A673 (cell line): Measurements from ENCODE around the gene ABHD6. TPM values are rescaled to one million over a fixed set of nuclear protein-coding genes. Genes with fewer than 3 reads are reported as not detected.
A peak's percentile ranks its signal among the peaks of the same experiment; 100 is the strongest.
"Not testable (repeated sequence)": the region's sequence is repeated elsewhere in the genome, so short reads cannot be mapped to it uniquely, and the experiment has no call there.

Experiments
- BruUV-seq: library from RNA; stranded (reverse); fragments of 400-500 nt; replicated peaks from 2 replicates; lab custom pipeline; 2021; lab: Mats Ljungman, UMichigan
- CTCF ChIA-PET: fragments of 300-600 bp; sonication (Branson Sonifier 250); formaldehyde crosslinking; loops from one replicate; lab custom pipeline; 2022; ENCODE audit warnings: antibody characterized with exemption; lab: Charles Lee
- POLR2A ChIA-PET: fragments of 300-600 bp; sonication (Branson Sonifier 250); formaldehyde crosslinking; loops from one replicate; lab custom pipeline; 2022; ENCODE audit warnings: antibody characterized with exemption; ENCODE audit not compliant: low non-redundant PET; lab: Charles Lee
- DNase-seq: peaks from one replicate; pipeline ENCODE4 v3.0.0-alpha.2; 2015; ENCODE audit warnings: low spot score
- H3K27ac ChIP-seq: fragments of 200-600 bp; sonication (generic); 2 replicates; pipeline ENCODE4 v1.5.1; 2016; ENCODE audit warnings: mixed run types, low read depth, mild to moderate bottlenecking, mixed read lengths, antibody characterized with exemption, low read length; ENCODE audit not compliant: poor library complexity, severe bottlenecking
- H3K27me3 ChIP-seq: fragments of 200-600 bp; sonication (generic); replicated peaks from 2 replicates; pipeline ENCODE4 v1.6.1; 2017; ENCODE audit warnings: mixed run types, low read depth, mild to moderate bottlenecking, mixed read lengths, antibody characterized with exemption, low read length; ENCODE audit not compliant: insufficient read depth, poor library complexity
- H3K36me3 ChIP-seq: fragments of 200-600 bp; sonication (generic); 2 replicates; pipeline ENCODE4 v1.6.1; 2016; ENCODE audit warnings: mixed run types, mild to moderate bottlenecking, mixed read lengths, antibody characterized with exemption, low read length; ENCODE audit not compliant: insufficient read depth, poor library complexity, severe bottlenecking
- H3K4me1 ChIP-seq: fragments of 200-600 bp; sonication (generic); 2 replicates; pipeline ENCODE4 v1.6.1; 2017; ENCODE audit warnings: mixed run types, mild to moderate bottlenecking, mixed read lengths, antibody characterized with exemption, low read length; ENCODE audit not compliant: insufficient read depth, poor library complexity, severe bottlenecking
- H3K4me3 ChIP-seq: fragments of 200-600 bp; sonication (generic); 2 replicates; pipeline ENCODE4 v1.5.1; 2016; ENCODE audit warnings: low read depth, mixed run types, mild to moderate bottlenecking, mixed read lengths, low read length; ENCODE audit not compliant: poor library complexity, severe bottlenecking
- H3K9me3 ChIP-seq: fragments of 200-600 bp; sonication (generic); 2 replicates; pipeline ENCODE4 v1.6.1; 2016; ENCODE audit warnings: mixed run types, low read depth, mild to moderate bottlenecking, mixed read lengths, antibody characterized with exemption, low read length; ENCODE audit not compliant: poor library complexity, severe bottlenecking
- EZH2 ChIP-seq: fragments of 200-600 bp; sonication (generic); IDR thresholded peaks from 2 replicates; pipeline ENCODE4 v1.6.1; 2017; ENCODE audit warnings: borderline replicate concordance, low read depth, mild to moderate bottlenecking, mixed read lengths, antibody characterized with exemption, low read length; ENCODE audit not compliant: poor library complexity, severe bottlenecking
- intact Hi-C: fragments of 100-400 bp; cut with micrococcal nuclease; formaldehyde crosslinking; loops from one replicate; pipeline ENCODE4 v1.10.0; 2022; ENCODE audit not compliant: unreplicated experiment
- total RNA-seq: library from RNA; stranded (reverse); gene quantifications from 2 replicates; pipeline ENCODE4 v1.2.3, GENCODE V29; 2021
- TF ChIP-seq, protein P1 (sequence below): fragments of 300-800, 200-600 bp; sonication (generic); conservative IDR thresholded peaks from 2 replicates; pipeline ENCODE4 v1.5.1; 2017; ENCODE audit warnings: low read depth, mild to moderate bottlenecking, antibody characterized with exemption, low read length, moderate library complexity, mixed read lengths

The ABHD6 gene
- total RNA-seq, 1 experiment from 2014 or later, result 155 TPM

DNA sequence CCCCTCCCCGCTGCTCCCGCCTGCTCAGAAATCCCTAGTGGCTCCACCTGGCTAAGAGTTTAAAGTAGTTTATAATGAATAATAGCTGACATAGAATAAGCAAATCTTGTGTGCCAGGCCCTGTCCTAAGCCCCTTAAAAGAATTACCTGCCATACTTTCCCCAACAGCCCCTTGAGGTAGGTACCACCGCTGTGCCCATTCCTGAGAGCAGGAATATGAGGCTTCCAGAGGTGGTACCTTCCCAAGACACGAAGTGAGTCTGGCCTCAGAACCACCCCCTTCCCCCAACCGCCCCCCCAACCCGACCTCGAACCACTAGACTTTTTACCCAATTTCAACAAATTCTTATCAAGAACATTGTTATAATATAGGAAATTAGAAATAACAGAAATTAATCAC is 1.2 kb downstream of the ABHD6 start:
- POLR2A ChIA-PET, result interaction anchor here (0.5 kb wide), 1 partner anchor 534 kb away, joined by 8 read pairs; no protein-coding TSS in a partner anchor

DNA sequence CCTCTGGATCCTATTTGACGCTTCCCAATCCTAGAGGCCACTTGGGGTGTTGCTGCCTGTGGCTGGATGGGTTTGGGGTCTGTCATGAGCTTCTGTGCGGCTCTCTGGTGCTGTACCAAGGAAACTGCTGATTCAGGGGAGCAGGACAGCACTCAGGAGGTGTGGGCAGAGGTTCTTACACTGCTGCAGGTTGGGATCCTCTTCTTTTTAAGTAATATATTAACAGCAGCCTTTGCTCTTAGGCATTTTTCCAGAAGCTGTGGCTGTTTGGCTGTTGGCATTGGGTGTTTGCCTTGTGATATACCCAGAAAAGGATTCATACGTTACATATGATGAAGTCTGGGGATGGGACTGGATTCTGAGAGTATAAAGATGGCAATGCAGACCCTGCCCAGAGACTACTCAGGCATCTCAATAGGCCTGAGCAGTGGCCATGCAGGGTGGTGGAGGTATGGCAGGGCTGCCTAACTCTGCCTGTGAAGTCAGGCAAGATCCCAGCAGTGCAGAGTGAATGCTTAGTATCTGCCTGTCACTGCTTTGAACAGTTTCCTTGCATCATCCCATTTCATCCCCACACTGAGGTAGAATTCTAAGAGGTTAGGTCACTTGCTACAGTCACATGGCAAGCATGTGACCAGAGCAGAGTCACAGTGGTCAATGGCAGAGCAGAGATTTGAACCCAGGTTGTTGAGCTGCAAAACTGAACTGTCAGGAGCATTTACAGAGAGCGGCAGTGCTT is 3.9 kb downstream of the ABHD6 start:
- no peak for DNase-seq
- POLR2A ChIA-PET, result no interaction called here
- no TSS peak for BruUV-seq
- no peaks in the 10 kb centered on the region for H3K9me3 ChIP-seq
- no peaks in the 10 kb centered on the region for H3K27me3 ChIP-seq
- peak overlapping the region; percentile 92 for H3K4me3 ChIP-seq
- no peak for TF ChIP-seq EZH2
- TF ChIP-seq, protein P1, sequence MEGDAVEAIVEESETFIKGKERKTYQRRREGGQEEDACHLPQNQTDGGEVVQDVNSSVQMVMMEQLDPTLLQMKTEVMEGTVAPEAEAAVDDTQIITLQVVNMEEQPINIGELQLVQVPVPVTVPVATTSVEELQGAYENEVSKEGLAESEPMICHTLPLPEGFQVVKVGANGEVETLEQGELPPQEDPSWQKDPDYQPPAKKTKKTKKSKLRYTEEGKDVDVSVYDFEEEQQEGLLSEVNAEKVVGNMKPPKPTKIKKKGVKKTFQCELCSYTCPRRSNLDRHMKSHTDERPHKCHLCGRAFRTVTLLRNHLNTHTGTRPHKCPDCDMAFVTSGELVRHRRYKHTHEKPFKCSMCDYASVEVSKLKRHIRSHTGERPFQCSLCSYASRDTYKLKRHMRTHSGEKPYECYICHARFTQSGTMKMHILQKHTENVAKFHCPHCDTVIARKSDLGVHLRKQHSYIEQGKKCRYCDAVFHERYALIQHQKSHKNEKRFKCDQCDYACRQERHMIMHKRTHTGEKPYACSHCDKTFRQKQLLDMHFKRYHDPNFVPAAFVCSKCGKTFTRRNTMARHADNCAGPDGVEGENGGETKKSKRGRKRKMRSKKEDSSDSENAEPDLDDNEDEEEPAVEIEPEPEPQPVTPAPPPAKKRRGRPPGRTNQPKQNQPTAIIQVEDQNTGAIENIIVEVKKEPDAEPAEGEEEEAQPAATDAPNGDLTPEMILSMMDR, result 0 out of 2 replicates have a peak, but pooled peaks have one; percentile 13
- H3K4me1 ChIP-seq, result peaks cover 23% of the 10 kb centered on the region
- peaks cover 42% of the 10 kb centered on the region for H3K36me3 ChIP-seq
- CTCF ChIA-PET, result interaction anchor here (0.6 kb wide), 1 partner anchor 67 kb away, joined by 3 read pairs; no protein-coding TSS in a partner anchor
- H3K27ac ChIP-seq, result peak overlapping the region; percentile 98
- intact Hi-C loops, result no loop called here

More for the DNA sequence above, 1.2 kb downstream of the ABHD6 start:
- CTCF ChIA-PET, result no interaction called here
- intact Hi-C loops, result loop anchor here (5.0 kb wide), 1 partner anchor 68 kb away; the partner anchor contains the start of genes HTD2 and RPP14
- peaks cover 22% of the 10 kb centered on the region for H3K4me1 ChIP-seq
- H3K36me3 ChIP-seq, result peaks cover 37% of the 10 kb centered on the region
- peak overlapping the region; percentile 92 for H3K4me3 ChIP-seq
- DNase-seq, result no peak
- H3K9me3 ChIP-seq, result no peaks in the 10 kb centered on the region
- TF ChIP-seq, protein P1, result no peak
- TF ChIP-seq EZH2, result no peak
- no peaks in the 10 kb centered on the region for H3K27me3 ChIP-seq
- BruUV-seq, result no TSS peak
- peak overlapping the region; percentile 98 for H3K27ac ChIP-seq

DNA sequence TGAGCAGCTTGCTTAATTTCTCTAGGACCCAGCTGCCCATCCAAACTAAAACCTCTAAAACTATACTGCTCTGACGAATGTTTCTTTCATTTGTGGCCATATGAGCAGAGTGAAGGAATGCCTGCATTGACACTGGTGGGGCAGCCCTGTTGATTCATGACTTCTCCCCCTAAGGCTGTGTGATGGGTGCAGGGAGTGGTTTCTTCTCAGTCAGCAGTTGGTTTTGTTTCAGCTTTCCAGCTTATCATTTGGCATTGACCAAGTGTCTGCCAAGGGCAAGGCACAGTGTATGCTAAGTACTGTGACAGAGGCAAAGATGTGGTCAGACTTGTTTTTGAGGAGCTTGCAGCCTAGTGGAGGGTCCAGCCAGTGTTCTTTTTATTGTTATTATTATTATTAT is 4.7 kb downstream of the ABHD6 start:
- H3K27ac ChIP-seq, result peak overlapping the region; percentile 98
- no peaks in the 10 kb centered on the region for H3K27me3 ChIP-seq
- peak overlapping the region; percentile 92 for H3K4me3 ChIP-seq
- peaks cover 42% of the 10 kb centered on the region for H3K36me3 ChIP-seq
- TF ChIP-seq, protein P1, result no peak
- TF ChIP-seq EZH2, result no peak
- no peak for DNase-seq
- intact Hi-C loops, result no loop called here
- H3K4me1 ChIP-seq, result peaks cover 23% of the 10 kb centered on the region
- no TSS peak for BruUV-seq
- no peaks in the 10 kb centered on the region for H3K9me3 ChIP-seq
- POLR2A ChIA-PET, result no interaction called here
- CTCF ChIA-PET, result no interaction called here

DNA sequence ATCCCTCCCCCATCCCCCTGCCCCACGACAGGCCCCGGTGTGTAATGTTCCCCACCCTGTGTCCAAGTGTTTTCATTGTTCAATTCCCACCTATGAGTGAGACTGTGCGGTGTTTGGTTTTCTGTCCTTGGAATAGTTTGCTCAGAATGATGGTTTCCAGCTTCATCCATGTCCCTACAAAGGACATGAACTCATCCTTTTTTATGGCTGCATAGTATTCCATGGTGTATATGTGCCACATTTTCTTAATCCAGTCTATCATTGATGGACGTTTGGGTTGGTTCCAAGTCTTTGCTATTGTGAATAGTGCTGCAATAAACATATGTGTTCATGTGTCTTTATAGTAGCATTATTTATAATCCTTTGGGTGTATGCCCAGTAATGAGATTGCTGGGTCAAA is 5.3 kb downstream of the ABHD6 start:
- CTCF ChIA-PET, H3K9me3 ChIP-seq, BruUV-seq, intact Hi-C loops, H3K27me3 ChIP-seq, POLR2A ChIA-PET, H3K27ac ChIP-seq, DNase-seq: not testable (repeated sequence)
- Histone ChIP-seq H3K4me3 (peak overlapping the region; percentile 28), H3K4me1 (peaks cover 23% of the 10 kb centered on the region), H3K36me3 (peaks cover 42% of the 10 kb centered on the region)
